ENCODE measurements around the gene TTYH2. TPM values are rescaled to one million over a fixed set of nuclear protein-coding genes. Genes with fewer than 3 reads are reported as not detected.

Gene TTYH2
- polyA plus RNA-seq, 1 experiment, result 3.1 TPM

GRCh38 chr17:74170924-74171323, 42.4 kb upstream of the TTYH2 start:
- TF ChIP-seq CTCF (IDR thresholded peaks at IDR 0.05; ENCODE audit: low read depth, low read length), result no peak
- Histone ChIP-seq H3K9me3 (ENCODE audit: control insufficient read depth, insufficient read depth, low read length) (no peaks in the 10 kb centered on the region), H3K27me3 (ENCODE audit: control insufficient read depth, insufficient read depth, low read length) (peaks cover 4% of the 10 kb centered on the region), H3K27ac (ENCODE audit: low read depth, low read length) (no peak overlapping the region), H3K4me3 (ENCODE audit: low read depth, low read length) (no peak overlapping the region)
- POLR2A ChIA-PET, result no interaction called here
- DNase-seq (ENCODE audit: low read depth, low spot score), result no peak
- CTCF ChIA-PET, result no interaction called here

- no peaks in the 10 kb centered on the region for H3K9me3 ChIP-seq (ENCODE audit: control insufficient read depth, insufficient read depth, low read length)
- CTCF ChIA-PET, result interaction anchor here (1.3 kb wide), 1 partner anchor 743 kb away, joined by 7 read pairs; no protein-coding TSS in a partner anchor
- peaks cover 4% of the 10 kb centered on the region for H3K27me3 ChIP-seq (ENCODE audit: control insufficient read depth, insufficient read depth, low read length)
- no peak for TF ChIP-seq CTCF (IDR thresholded peaks at IDR 0.05; ENCODE audit: low read depth, low read length)
- no peak overlapping the region for H3K27ac ChIP-seq (ENCODE audit: low read depth, low read length)
- no peak for DNase-seq (ENCODE audit: low read depth, low spot score)
- POLR2A ChIA-PET, result no interaction called here
- H3K4me3 ChIP-seq (ENCODE audit: low read depth, low read length), result no peak overlapping the region
Measured at GRCh38 chr17:74172700-74173099, 40.7 kb upstream of the TTYH2 start.

- CTCF ChIA-PET, result interaction anchor here (0.6 to 3.6 kb wide), 11 partner anchors 10 to 1451 kb away, joined by 3 to 48 read pairs (median 4); no protein-coding TSS in a partner anchor
- POLR2A ChIA-PET, result no interaction called here
- DNase-seq (ENCODE audit: low read depth, low spot score), result no peak
- H3K9me3 ChIP-seq (ENCODE audit: control insufficient read depth, insufficient read depth, low read length), result no peaks in the 10 kb centered on the region; the same call in 1 of the 2 replicates
- peaks cover 11% of the 10 kb centered on the region for H3K27me3 ChIP-seq (ENCODE audit: control insufficient read depth, insufficient read depth, low read length)
- peak; percentile 88 for TF ChIP-seq CTCF (IDR thresholded peaks at IDR 0.05; ENCODE audit: low read depth, low read length)
- H3K4me3 ChIP-seq (ENCODE audit: low read depth, low read length), result no peak overlapping the region
- H3K27ac ChIP-seq (ENCODE audit: low read depth, low read length), result no peak overlapping the region
Measured at GRCh38 chr17:74176546-74177001, 36.8 kb upstream of the TTYH2 start.

- DNase-seq (ENCODE audit: low read depth, low spot score), result no peak
- Histone ChIP-seq H3K27ac (ENCODE audit: low read depth, low read length) (no peak overlapping the region), H3K9me3 (ENCODE audit: control insufficient read depth, insufficient read depth, low read length) (no peaks in the 10 kb centered on the region; the same call in 1 of the 2 replicates), H3K4me3 (ENCODE audit: low read depth, low read length) (no peak overlapping the region), H3K27me3 (ENCODE audit: control insufficient read depth, insufficient read depth, low read length) (peaks cover 11% of the 10 kb centered on the region)
- ChIA-PET CTCF (interaction anchor here (0.7 to 3.6 kb wide), 9 partner anchors 18 to 922 kb away, joined by 3 to 48 read pairs (median 4); no protein-coding TSS in a partner anchor), POLR2A (no interaction called here)
- no peak for TF ChIP-seq CTCF (IDR thresholded peaks at IDR 0.05; ENCODE audit: low read depth, low read length)
Measured at GRCh38 chr17:74177018-74177450, 36.3 kb upstream of the TTYH2 start.

GRCh38 chr17:74179576-74179975, 33.8 kb upstream of the TTYH2 start:
- ChIA-PET POLR2A (no interaction called here), CTCF (interaction anchor here (0.9 to 1.0 kb wide), 3 partner anchors 20 to 751 kb away, joined by 3 to 7 read pairs (median 5); no protein-coding TSS in a partner anchor)
- TF ChIP-seq CTCF (IDR thresholded peaks at IDR 0.05; ENCODE audit: low read depth, low read length), result no peak
- H3K9me3 ChIP-seq (ENCODE audit: control insufficient read depth, insufficient read depth, low read length), result no peaks in the 10 kb centered on the region; the same call in 1 of the 2 replicates
- no peak overlapping the region for H3K27ac ChIP-seq (ENCODE audit: low read depth, low read length)
- DNase-seq (ENCODE audit: low read depth, low spot score), result no peak
- H3K4me3 ChIP-seq (ENCODE audit: low read depth, low read length), result no peak overlapping the region
- peaks cover 16% of the 10 kb centered on the region for H3K27me3 ChIP-seq (ENCODE audit: control insufficient read depth, insufficient read depth, low read length)

Measured in AG04450 (cell line).